H1 (cell line): ENCODE measurements around the gene IL5RA.

Experiments used
- CREB1 ChIP-seq: IDR thresholded peaks from 2 replicates; pipeline ENCODE4 v1.6.1; 2012; ENCODE audit warnings: inconsistent platforms
- KDM4A ChIP-seq: IDR thresholded peaks from one replicate; pipeline ENCODE4 v1.7.1; 2012; ENCODE audit warnings: low read depth, mild to moderate bottlenecking, moderate library complexity, low read length, inconsistent platforms; ENCODE audit not compliant: severe bottlenecking
- POLR2A ChIP-seq, 2 experiments: IDR thresholded peaks; 1 replicate in 1 of 2; 2 replicates in 1 of 2; pipeline ENCODE4 v1.6.1; 2011; ENCODE audit warnings: low read depth in 2 of 2, low read length in 2 of 2, mild to moderate bottlenecking in 2 of 2; ENCODE audit errors: control extremely low read depth in 1 of 2
- POLR2AphosphoS5 ChIP-seq: IDR thresholded peaks from 2 replicates; pipeline ENCODE4 v1.6.1; 2011; ENCODE audit warnings: low read depth, low read length
- RFX5 ChIP-seq: IDR thresholded peaks from 2 replicates; pipeline ENCODE4 v1.6.1; 2011; ENCODE audit warnings: low read depth, low read length, improper control_type of control experiment, borderline replicate concordance
- RXRA ChIP-seq: IDR thresholded peaks from 2 replicates; pipeline ENCODE4 v1.6.1; 2011; ENCODE audit warnings: low read depth, mild to moderate bottlenecking, low read length, moderate library complexity; ENCODE audit not compliant: insufficient read depth
- SIN3A ChIP-seq, 2 experiments: IDR thresholded peaks in 1 of 2; conservative IDR thresholded peaks in 1 of 2; 2 replicates each; pipeline ENCODE4 v1.6.1; 2011 to 2012; ENCODE audit warnings: low read length in 2 of 2, improper control_type of control experiment in 1 of 2, low read depth in 1 of 2, mild to moderate bottlenecking in 1 of 2
- SIX5 ChIP-seq: IDR thresholded peaks from 2 replicates; pipeline ENCODE4 v1.6.1; 2011; ENCODE audit warnings: mild to moderate bottlenecking, low read depth, low read length
- TF ChIP-seq, protein P1 (sequence below): IDR thresholded peaks from 2 replicates; pipeline ENCODE4 v1.6.1; 2011; ENCODE audit warnings: low read depth, mild to moderate bottlenecking, low read length; ENCODE audit not compliant: insufficient read depth
- TF ChIP-seq, protein P2 (sequence below), 3 experiments: IDR thresholded peaks; 1 replicate in 2 of 3; 2 replicates in 1 of 3; pipeline versions ENCODE4 v1.5.1 to v1.6.1; 2011; ENCODE audit warnings: low read length in 3 of 3, mild to moderate bottlenecking in 3 of 3, inconsistent platforms in 2 of 3, low read depth in 1 of 3, moderate library complexity in 1 of 3; ENCODE audit not compliant: insufficient read depth in 1 of 3; ENCODE audit errors: control extremely low read depth in 1 of 3
- TF ChIP-seq, protein P3 (sequence below): IDR thresholded peaks from 2 replicates; pipeline ENCODE4 v1.6.1; 2012; ENCODE audit warnings: inconsistent platforms

DNA sequence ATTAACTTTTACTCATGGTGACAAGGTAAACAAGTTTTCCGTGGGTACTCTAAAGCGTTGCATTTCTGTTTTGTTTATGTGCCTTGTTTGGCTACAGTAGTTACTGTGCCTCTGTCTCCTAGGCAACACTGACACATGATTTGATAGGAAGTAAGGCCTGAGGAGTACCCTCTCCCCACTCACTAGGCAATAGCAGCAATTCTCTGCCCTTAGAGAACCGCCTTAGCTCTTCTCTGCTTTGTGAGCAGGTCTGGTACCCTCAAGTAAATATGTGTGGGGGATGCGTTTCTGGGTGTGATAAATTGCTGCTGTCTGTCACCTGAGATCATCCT, at the start of gene IL5RA:
- no peak for TF ChIP-seq SIX5
- TF ChIP-seq SIN3A (conservative IDR thresholded peaks at IDR 0.05 in 1 of 2, IDR thresholded peaks at IDR 0.05 in 1 of 2; ENCODE audit: low read depth in 1 of 2, low read length in 2 of 2): no peak
- no peak for TF ChIP-seq RFX5
- no peak for TF ChIP-seq CREB1
- TF ChIP-seq, protein P1, sequence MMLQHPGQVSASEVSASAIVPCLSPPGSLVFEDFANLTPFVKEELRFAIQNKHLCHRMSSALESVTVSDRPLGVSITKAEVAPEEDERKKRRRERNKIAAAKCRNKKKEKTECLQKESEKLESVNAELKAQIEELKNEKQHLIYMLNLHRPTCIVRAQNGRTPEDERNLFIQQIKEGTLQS: no peak
- TF ChIP-seq, protein P2, sequence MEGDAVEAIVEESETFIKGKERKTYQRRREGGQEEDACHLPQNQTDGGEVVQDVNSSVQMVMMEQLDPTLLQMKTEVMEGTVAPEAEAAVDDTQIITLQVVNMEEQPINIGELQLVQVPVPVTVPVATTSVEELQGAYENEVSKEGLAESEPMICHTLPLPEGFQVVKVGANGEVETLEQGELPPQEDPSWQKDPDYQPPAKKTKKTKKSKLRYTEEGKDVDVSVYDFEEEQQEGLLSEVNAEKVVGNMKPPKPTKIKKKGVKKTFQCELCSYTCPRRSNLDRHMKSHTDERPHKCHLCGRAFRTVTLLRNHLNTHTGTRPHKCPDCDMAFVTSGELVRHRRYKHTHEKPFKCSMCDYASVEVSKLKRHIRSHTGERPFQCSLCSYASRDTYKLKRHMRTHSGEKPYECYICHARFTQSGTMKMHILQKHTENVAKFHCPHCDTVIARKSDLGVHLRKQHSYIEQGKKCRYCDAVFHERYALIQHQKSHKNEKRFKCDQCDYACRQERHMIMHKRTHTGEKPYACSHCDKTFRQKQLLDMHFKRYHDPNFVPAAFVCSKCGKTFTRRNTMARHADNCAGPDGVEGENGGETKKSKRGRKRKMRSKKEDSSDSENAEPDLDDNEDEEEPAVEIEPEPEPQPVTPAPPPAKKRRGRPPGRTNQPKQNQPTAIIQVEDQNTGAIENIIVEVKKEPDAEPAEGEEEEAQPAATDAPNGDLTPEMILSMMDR (IDR thresholded peaks at IDR 0.05; ENCODE audit: control extremely low read depth in 1 of 3, insufficient read depth in 1 of 3, low read depth in 1 of 3, low read length in 3 of 3): no peak
- TF ChIP-seq POLR2A (IDR thresholded peaks at IDR 0.05; ENCODE audit: control extremely low read depth in 1 of 2, low read depth in 2 of 2, low read length in 2 of 2): no peak
- TF ChIP-seq POLR2AphosphoS5: no peak
- TF ChIP-seq, protein P3, sequence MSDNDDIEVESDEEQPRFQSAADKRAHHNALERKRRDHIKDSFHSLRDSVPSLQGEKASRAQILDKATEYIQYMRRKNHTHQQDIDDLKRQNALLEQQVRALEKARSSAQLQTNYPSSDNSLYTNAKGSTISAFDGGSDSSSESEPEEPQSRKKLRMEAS: no peak
- TF ChIP-seq KDM4A: no peak
- TF ChIP-seq RXRA: no peak
